ENCODE measurements around the gene MAPK7. TPM values are rescaled to one million over a fixed set of nuclear protein-coding genes. Genes with fewer than 3 reads are reported as not detected.

Gene MAPK7
- total and polyA plus RNA-seq, 10 of the 15 experiments (the other 5 are each of a cell fraction or from before 2014, with no cell fraction given): 0.37 to 13.5 (median 5.6) TPM

DNA sequence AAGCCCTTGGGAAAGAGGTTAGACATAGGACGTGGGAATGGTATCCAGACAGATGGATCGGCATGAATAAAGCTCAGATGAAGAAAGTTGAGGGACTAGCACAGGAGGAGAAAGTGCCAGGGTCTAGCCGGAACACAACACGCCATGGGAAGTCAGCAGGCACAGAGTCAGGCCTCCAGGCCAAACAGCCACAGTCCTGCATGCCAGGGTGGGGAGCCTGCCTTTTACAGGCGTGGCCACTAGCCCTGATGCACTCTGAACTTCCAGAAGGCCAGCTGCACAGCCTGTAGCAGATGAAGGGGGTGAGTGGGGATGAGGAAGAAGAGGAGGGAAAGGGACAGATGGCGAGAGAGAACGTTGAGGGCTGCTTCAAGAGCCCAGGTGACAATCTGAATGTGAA, 20.9 kb upstream of the MAPK7 start:
- no peaks in the 10 kb centered on the region for H3K79me2 ChIP-seq (ENCODE audit: control insufficient read depth, insufficient read depth, low read length)
- no peak overlapping the region for H3K9ac ChIP-seq (ENCODE audit: control insufficient read depth, insufficient read depth, low read length)
- H3K36me3 ChIP-seq (ENCODE audit: control insufficient read depth in 2 of 2, insufficient read depth in 2 of 2, low read length in 1 of 2): no peaks in the 10 kb centered on the region
- H3K4me3 ChIP-seq: no peak overlapping the region
- no peaks in the 10 kb centered on the region for H3K9me3 ChIP-seq (replicated peaks; ENCODE audit: control insufficient read depth, insufficient read depth, low read length)
- ATAC-seq (no peak), DNase-seq (ENCODE audit: low read depth, low spot score) (no peak), FAIRE-seq (no peak)
- in situ Hi-C loops (cut with MboI) (no loop called here), intact Hi-C loops (cut with micrococcal nuclease; ENCODE audit: unreplicated experiment) (no loop called here)
- H3K27me3 ChIP-seq (replicated peaks in 1 of 2; ENCODE audit: control insufficient read depth in 2 of 2, insufficient read depth in 2 of 2, low read length in 1 of 2): no peaks in the 10 kb centered on the region; a peak in 1 of 4 replicates
- peaks cover 7% of the 10 kb centered on the region for H3K4me1 ChIP-seq (ENCODE audit: control insufficient read depth, insufficient read depth, low read length)
- no TSS peak for BruUV-seq (replicated peaks)
- ChIA-PET CTCF (no interaction called here), SMC1A (ENCODE audit: uncharacterized antibody, unreplicated experiment) (interaction anchor here (1.6 kb wide), 1 partner anchor 29 kb away, joined by 3 read pairs; no protein-coding TSS in a partner anchor), RAD21 (ENCODE audit: unreplicated experiment) (no interaction called here), POLR2A (no interaction called here)
- no peak overlapping the region for H3K27ac ChIP-seq (ENCODE audit: control insufficient read depth, insufficient read depth)
- no peak overlapping the region for H3K4me2 ChIP-seq (ENCODE audit: control insufficient read depth, insufficient read depth)
- no peaks in the 10 kb centered on the region for H4K20me1 ChIP-seq (ENCODE audit: control insufficient read depth, insufficient read depth)
- no peak for TF ChIP-seq NRF1 (conservative IDR thresholded peaks at IDR 0.05; ENCODE audit: low read depth, low read length)
- TF ChIP-seq ZNF207 (IDR thresholded peaks at IDR 0.05; ENCODE audit: borderline replicate concordance): no peak
- TF ChIP-seq, protein P1, sequence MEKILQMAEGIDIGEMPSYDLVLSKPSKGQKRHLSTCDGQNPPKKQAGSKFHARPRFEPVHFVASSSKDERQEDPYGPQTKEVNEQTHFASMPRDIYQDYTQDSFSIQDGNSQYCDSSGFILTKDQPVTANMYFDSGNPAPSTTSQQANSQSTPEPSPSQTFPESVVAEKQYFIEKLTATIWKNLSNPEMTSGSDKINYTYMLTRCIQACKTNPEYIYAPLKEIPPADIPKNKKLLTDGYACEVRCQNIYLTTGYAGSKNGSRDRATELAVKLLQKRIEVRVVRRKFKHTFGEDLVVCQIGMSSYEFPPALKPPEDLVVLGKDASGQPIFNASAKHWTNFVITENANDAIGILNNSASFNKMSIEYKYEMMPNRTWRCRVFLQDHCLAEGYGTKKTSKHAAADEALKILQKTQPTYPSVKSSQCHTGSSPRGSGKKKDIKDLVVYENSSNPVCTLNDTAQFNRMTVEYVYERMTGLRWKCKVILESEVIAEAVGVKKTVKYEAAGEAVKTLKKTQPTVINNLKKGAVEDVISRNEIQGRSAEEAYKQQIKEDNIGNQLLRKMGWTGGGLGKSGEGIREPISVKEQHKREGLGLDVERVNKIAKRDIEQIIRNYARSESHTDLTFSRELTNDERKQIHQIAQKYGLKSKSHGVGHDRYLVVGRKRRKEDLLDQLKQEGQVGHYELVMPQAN (conservative IDR thresholded peaks at IDR 0.05): no peak
- no peak for TF ChIP-seq POLR2AphosphoS5 (IDR thresholded peaks at IDR 0.05; ENCODE audit: low read length)
- TF ChIP-seq, protein P2, sequence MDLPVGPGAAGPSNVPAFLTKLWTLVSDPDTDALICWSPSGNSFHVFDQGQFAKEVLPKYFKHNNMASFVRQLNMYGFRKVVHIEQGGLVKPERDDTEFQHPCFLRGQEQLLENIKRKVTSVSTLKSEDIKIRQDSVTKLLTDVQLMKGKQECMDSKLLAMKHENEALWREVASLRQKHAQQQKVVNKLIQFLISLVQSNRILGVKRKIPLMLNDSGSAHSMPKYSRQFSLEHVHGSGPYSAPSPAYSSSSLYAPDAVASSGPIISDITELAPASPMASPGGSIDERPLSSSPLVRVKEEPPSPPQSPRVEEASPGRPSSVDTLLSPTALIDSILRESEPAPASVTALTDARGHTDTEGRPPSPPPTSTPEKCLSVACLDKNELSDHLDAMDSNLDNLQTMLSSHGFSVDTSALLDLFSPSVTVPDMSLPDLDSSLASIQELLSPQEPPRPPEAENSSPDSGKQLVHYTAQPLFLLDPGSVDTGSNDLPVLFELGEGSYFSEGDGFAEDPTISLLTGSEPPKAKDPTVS (IDR thresholded peaks at IDR 0.05; ENCODE audit: low read depth, low read length): no peak
- no peak for TF ChIP-seq ZZZ3 (IDR thresholded peaks at IDR 0.05; ENCODE audit: control insufficient read depth, insufficient read length, low read depth)
- WGBS (ENCODE audit: insufficient coverage, insufficient replicate concordance, low lambda C conversion rate, missing lambda C conversion rate): 43% methylated on average over 7 of the region's 7 CpGs
- no peak overlapping the region for H2AFZ ChIP-seq (ENCODE audit: control insufficient read depth, low read depth, low read length)
